Measurements from ENCODE around the gene MSRB1.

DNA sequence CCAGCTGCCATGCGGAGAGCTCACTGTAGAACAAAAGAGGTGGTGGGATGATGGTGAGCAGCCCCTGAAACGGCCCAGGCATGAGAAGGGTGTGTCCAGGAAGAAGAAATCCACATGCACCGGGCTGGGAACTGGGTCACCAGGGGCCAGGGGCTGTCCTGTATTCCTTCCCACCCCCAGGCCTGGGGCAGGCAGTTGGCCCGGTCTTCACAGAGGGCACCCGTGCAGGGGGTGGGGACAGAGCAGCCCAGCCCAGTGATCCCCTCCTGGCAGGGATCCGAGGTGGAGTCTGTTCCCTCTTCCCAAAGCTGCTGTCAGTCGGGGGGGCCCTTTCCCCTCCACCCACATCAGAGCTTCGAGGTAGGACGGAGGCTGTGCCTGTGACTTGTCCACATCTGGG is 34.0 kb downstream of the MSRB1 start:
- TF ChIP-seq, protein P1, sequence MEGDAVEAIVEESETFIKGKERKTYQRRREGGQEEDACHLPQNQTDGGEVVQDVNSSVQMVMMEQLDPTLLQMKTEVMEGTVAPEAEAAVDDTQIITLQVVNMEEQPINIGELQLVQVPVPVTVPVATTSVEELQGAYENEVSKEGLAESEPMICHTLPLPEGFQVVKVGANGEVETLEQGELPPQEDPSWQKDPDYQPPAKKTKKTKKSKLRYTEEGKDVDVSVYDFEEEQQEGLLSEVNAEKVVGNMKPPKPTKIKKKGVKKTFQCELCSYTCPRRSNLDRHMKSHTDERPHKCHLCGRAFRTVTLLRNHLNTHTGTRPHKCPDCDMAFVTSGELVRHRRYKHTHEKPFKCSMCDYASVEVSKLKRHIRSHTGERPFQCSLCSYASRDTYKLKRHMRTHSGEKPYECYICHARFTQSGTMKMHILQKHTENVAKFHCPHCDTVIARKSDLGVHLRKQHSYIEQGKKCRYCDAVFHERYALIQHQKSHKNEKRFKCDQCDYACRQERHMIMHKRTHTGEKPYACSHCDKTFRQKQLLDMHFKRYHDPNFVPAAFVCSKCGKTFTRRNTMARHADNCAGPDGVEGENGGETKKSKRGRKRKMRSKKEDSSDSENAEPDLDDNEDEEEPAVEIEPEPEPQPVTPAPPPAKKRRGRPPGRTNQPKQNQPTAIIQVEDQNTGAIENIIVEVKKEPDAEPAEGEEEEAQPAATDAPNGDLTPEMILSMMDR (IDR thresholded peaks at IDR 0.05): no peak
- no peak for TF ChIP-seq POLR2A (IDR thresholded peaks at IDR 0.05)
